Measurements from ENCODE around the gene BICDL1.

DNA sequence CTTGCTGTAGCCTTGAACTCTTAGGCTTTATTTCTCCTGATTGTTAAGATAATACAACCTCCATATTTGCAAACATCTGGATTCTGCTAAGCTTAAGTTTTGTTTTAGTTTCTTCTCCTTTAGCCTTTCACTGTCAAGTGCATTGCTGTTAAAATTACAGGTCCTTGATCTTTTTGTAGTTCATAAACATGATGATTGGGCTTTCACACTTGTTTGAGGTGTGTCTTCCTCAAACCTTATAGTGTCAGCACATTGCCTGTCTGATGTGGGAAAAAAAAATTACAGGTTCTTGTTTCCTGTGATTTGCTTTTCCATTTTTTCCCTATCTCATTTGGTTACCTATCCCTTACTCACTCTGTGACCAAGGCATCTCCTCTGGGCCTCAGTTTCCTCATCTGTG, 59.2 kb downstream of the BICDL1 start:
- TF ChIP-seq, protein P1, sequence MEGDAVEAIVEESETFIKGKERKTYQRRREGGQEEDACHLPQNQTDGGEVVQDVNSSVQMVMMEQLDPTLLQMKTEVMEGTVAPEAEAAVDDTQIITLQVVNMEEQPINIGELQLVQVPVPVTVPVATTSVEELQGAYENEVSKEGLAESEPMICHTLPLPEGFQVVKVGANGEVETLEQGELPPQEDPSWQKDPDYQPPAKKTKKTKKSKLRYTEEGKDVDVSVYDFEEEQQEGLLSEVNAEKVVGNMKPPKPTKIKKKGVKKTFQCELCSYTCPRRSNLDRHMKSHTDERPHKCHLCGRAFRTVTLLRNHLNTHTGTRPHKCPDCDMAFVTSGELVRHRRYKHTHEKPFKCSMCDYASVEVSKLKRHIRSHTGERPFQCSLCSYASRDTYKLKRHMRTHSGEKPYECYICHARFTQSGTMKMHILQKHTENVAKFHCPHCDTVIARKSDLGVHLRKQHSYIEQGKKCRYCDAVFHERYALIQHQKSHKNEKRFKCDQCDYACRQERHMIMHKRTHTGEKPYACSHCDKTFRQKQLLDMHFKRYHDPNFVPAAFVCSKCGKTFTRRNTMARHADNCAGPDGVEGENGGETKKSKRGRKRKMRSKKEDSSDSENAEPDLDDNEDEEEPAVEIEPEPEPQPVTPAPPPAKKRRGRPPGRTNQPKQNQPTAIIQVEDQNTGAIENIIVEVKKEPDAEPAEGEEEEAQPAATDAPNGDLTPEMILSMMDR (conservative IDR thresholded peaks at IDR 0.05; ENCODE audit: low read depth, low read length) = no peak
- TF ChIP-seq EZH2phosphoT487 (IDR thresholded peaks at IDR 0.05; ENCODE audit: borderline replicate concordance, low read length) = no peak

All from PC-3 (cell line).